Neutrophil (primary cell): ENCODE measurements around the gene NHS.

Experiments used
- H3K27ac ChIP-seq: fragments of 200-600 bp; sonication (generic); 2 replicates; pipeline ENCODE4 v1.5.1; 2016; ENCODE audit warnings: mild to moderate bottlenecking, moderate library complexity
- H3K27me3 ChIP-seq: fragments of 200-600 bp; sonication (generic); 2 replicates; pipeline ENCODE4 v1.6.0; 2016; ENCODE audit warnings: mild to moderate bottlenecking
- H3K36me3 ChIP-seq: fragments of 200-600 bp; sonication (generic); 2 replicates; pipeline ENCODE4 v1.5.1; 2017
- H3K4me1 ChIP-seq, 2 experiments: fragments of 200-600 bp in 1 of 2; sonication (generic) in 1 of 2; 1 replicate in 1 of 2; 2 replicates in 1 of 2; pipeline versions ENCODE4 v1.5.1 to v1.6.1; 2013 to 2016; ENCODE audit warnings: low read depth in 1 of 2, low read length in 1 of 2, mild to moderate bottlenecking in 1 of 2, moderate library complexity in 1 of 2; ENCODE audit not compliant: control insufficient read depth in 1 of 2, insufficient read depth in 1 of 2
- H3K4me3 ChIP-seq, 2 experiments: fragments of 200-600 bp in 1 of 2; sonication (generic) in 1 of 2; 1 replicate in 1 of 2; 2 replicates in 1 of 2; pipeline ENCODE4 v1.5.1; 2013 to 2016; ENCODE audit warnings: low read depth in 1 of 2, low read length in 1 of 2, mild to moderate bottlenecking in 1 of 2, moderate library complexity in 1 of 2
- H3K9me3 ChIP-seq: fragments of 200-600 bp; sonication (generic); 2 replicates; pipeline ENCODE4 v1.5.1; 2016
- CTCF ChIP-seq: fragments of 200-600 bp; sonication (generic); IDR thresholded peaks from 2 replicates; pipeline ENCODE4 v1.5.1; 2016; ENCODE audit warnings: antibody characterized with exemption

The NHS gene

GRCh38 chrX:17679261-17679660 is 304.3 kb downstream of the NHS start:
- Histone ChIP-seq H3K27ac (no peak overlapping the region), H3K27me3 (no peaks in the 10 kb centered on the region), H3K36me3 (no peaks in the 10 kb centered on the region), H3K9me3 (no peaks in the 10 kb centered on the region), H3K4me3 (no peak overlapping the region), H3K4me1 (peaks cover 17 to 26% of the 10 kb centered on the region in 2 experiments)
- no peak for TF ChIP-seq CTCF

GRCh38 chrX:17679820-17680219 is 304.8 kb downstream of the NHS start:
- TF ChIP-seq CTCF, result no peak
- Histone ChIP-seq H3K27ac (no peak overlapping the region), H3K9me3 (no peaks in the 10 kb centered on the region), H3K4me3 (no peak overlapping the region), H3K36me3 (no peaks in the 10 kb centered on the region), H3K4me1 (peaks cover 17 to 21% of the 10 kb centered on the region in 2 experiments), H3K27me3 (no peaks in the 10 kb centered on the region)

- Histone ChIP-seq H3K4me1 (peaks cover 13 to 21% of the 10 kb centered on the region in 2 experiments), H3K4me3 (no peak overlapping the region), H3K27ac (peak overlapping the region; percentile 39), H3K9me3 (no peaks in the 10 kb centered on the region), H3K36me3 (no peaks in the 10 kb centered on the region), H3K27me3 (no peaks in the 10 kb centered on the region)
- TF ChIP-seq CTCF, result no peak
Observed at GRCh38 chrX:17680732-17681413, 305.9 kb downstream of the NHS start.

- no peaks in the 10 kb centered on the region for H3K27me3 ChIP-seq
- no peaks in the 10 kb centered on the region for H3K36me3 ChIP-seq
- no peak overlapping the region for H3K27ac ChIP-seq
- no peak for TF ChIP-seq CTCF
- H3K4me3 ChIP-seq, result no peak overlapping the region
- H3K9me3 ChIP-seq, result no peaks in the 10 kb centered on the region
- peaks cover 13 to 21% of the 10 kb centered on the region in 2 experiments for H3K4me1 ChIP-seq
Observed at GRCh38 chrX:17682259-17682658, 307.3 kb downstream of the NHS start.

- Histone ChIP-seq H3K27me3 (no peaks in the 10 kb centered on the region), H3K4me1 (peaks cover 13 to 21% of the 10 kb centered on the region in 2 experiments), H3K9me3 (no peaks in the 10 kb centered on the region)
Observed at GRCh38 chrX:17685026-17685425, 310.0 kb downstream of the NHS start.

More at GRCh38 chrX:17685026-17685425, 310.0 kb downstream of the NHS start:
- Histone ChIP-seq H3K4me3 (no peak overlapping the region), H3K27ac (no peak overlapping the region), H3K36me3 (no peaks in the 10 kb centered on the region)
- no peak for TF ChIP-seq CTCF
